NCI-H748 treated with DMSO at 0.1 percent for 48 hours (cell line): ENCODE measurements around the gene GRID1.

ENCODE experiments used
- DNase-seq: peaks from one replicate; lab custom pipeline; 2025; lab: John Stamatoyannopoulos, UW

The GRID1 gene

DNA sequence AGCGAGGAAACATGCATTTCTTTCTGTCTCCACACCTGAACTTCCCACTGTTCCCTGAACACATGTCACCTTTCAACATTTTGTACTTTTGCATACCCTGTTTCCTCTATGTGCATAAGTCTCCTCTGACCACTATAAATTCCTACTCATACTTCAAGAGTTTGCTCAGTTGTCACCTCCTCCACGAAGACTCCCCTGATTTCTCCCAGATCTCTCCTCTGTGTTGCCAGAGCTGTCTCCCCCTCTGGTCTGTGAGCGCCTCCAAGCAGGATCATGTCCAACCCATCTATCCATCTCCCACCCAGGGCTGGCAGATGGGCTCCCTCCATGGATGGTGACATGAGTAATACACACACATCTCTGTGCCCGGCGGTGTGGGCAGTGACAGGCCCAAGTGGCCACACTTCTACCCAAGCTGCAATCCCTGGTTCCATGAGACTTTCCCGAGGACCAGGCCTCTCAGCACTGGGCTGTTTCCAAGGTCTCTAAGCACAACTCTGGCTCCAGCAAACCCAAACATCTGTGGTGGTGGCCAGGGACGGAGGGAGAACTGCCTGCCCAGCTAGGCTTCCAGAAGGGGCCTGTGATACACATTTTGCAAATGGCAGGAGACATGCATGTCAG lies 135.9 kb downstream of the GRID1 start:
- no peak for DNase-seq

DNA sequence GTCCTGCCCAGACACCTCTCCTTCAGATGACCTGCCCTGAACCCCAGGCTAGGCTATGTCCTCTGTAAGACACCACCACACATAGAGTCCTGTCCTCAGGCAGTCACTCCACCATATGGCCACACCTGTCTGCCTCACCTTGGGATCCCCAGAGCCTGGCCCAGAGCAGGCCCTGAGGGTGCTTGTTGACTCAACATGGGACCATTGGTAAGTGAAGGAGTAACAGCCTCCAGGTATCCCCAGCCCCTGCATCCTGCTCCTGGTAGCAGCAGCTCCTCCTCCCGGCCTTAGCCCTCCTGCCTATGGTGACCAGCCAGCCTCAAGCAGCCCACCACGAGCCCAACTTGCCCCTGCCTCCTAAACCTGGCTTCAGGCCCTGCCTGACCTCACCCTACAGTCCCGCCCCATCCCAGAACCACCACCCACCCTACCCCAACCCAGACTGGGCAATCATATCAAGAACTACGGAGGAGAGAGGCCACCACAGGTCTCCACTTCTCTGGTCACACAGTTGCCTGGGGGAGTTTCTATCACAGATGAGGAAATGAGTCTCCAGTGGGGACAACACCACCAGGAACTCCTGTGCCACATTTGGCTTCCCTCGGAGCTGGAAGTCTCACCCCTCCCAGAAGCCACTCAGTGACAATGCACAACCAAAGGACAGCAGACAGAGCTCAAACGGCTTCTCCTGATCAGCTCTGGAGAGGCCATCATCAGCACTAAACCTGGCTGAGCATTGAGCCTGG lies 136.6 kb downstream of the GRID1 start:
- no peak for DNase-seq

DNA sequence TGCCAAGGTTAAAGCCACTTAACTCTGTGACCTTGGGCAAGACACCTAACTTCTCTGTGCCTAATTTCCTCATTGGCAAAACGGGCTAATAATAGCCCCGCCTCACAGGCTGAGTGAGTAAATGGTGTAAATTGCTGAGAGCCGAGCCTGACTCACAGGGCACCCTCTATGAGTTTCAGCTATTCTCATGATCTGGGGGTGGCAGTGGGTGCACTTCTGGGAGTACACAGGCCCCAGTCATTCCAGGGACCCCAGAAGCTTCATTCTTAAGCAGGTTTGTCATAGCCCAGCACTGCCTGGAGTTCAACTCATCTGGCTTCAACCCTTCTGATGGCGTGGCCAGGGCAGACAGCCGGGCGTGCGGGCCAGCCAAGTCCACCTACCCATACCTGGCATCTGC lies 137.2 kb downstream of the GRID1 start:
- DNase-seq, result no peak

DNA sequence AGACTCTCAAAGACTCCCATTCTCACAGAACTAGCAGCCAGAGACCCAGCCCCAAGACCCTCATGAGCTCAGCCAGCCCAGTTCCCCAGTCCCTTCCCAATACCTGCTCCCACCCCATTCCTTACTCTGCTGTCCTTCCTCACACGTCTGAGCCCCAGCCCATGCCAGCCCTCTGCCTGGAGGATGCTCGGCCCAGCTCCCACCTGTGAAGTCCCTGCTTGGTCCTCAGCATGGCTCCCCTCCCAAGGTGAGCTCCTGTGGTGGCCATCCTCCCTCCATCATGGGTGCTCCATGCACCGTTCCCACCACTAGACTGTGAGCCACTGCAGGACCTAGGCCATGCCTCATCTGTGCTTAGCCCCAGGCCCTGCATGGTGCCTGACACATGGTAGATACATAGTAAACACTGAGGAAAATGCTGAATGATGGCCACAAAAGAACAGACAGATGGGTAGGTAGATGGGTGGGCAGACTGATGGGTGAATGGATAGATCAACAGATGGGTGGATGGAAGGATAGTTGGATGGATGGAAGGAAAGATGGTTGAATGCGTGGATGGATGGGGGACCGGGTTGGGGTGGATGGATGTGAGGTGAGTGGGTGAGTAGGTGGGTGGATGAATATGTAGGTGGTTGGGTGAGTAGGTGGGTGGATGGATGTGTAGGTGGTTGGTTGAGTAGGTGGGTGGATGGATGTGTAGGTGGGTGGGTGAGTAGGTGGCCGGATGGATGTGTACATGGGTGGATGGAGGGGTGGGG lies 138.9 kb downstream of the GRID1 start:
- DNase-seq, result no peak

DNA sequence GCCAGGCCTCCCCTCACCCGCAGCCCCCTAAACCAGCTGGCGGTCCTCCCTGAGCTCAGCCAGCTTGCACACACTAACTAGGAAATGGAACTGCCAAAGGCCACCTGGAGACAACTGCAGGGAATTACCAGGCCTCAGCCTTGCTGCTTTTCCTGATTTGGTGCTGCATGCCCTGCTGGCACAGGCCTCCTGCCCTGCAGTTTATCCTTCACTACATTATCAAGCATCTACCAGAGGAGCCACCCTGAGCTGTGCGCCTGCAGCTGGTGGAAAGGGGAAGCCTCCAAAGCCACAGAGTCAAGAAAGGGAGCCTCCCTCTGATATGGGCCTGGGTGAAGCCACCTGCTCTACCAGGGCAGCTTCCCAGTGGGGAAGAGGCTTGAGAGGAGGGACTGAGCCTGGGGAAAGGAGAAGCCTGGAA lies 139.8 kb downstream of the GRID1 start:
- DNase-seq, result no peak

DNA sequence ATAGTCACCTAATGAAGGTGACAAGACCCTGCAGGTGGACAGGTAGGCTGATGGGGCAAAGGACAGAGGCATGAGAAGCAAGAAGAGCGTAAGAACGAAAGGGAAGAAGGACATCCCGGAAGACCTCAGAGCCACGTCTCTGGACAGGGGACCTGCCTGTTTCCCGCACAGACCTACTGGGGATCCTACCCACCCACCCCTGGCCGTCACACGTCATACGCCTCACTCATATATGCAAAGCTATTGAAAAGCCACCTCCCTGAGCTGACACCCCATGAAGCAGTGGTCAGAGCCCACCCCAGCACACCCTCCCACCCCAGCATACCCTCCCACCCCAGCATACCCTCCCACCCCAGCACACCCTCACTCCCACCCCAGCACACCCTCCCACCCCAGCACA lies 140.6 kb downstream of the GRID1 start:
- no peak for DNase-seq

DNA sequence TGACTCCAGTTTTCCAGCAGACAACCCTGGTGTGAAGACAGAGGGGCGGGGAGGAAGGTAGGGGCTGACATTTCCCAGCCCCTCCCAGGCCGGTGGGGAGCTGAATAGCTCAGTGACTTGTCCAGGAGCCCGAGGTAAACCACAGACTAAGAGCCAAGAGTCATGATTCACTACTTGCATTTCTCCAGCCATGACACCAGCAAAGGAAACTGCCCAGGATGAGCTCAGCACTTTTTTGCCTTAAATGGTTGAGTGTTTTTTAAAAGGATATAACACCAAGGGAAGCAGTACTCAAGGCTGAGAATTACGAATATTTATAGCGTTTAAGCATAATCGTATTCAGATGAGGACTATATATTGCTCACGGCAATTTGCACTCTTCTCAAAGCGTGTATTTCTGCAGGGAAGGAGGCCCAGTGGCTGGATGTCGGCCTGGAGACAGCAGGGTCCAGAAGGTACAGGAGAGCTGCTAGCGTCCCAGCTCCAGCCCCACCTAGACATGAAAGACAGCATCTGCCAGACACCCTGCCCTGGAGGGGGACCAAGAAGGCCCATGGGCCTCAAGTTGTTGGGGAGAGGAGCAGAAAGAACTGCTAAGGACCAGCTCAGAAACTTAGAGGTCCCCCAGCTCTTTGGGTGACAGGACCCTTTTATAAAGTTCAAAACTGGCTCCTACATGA lies 141.4 kb downstream of the GRID1 start:
- no peak for DNase-seq

DNA sequence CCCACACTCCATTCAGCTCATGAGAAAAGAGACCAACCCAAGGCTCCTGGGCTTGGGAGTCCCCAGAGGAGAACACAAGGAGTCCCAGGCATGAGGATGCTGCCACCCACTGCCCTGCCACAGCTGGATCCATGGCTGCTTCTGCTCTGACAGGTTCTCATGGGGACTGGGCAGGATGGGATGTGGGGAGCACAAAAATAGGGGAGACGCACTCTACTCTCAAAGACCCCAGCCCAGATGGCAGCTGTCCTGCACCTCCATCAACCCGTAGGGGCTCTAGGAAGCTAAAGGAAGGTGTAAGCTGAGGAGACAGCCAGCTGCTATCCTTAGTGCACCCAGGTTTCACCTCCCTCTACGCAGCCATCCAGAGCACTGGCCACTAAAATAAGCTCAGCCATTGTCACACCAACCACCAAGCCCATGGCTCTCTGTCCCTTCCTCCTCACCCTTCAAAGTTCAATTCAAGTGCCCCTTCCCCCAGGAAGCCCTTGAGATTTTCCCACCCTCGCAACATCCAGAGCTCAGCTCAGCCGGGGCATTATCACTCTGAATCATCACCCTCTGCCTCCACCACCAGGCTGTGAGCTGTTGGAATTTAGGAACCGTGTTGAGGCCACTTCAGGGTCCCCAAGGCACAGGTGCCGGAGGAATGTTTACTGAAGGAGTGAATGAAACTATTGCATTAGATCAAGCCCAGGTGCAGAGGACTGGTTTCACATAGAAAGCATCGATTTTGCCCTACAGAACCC lies 142.1 kb downstream of the GRID1 start:
- DNase-seq, result no peak

DNA sequence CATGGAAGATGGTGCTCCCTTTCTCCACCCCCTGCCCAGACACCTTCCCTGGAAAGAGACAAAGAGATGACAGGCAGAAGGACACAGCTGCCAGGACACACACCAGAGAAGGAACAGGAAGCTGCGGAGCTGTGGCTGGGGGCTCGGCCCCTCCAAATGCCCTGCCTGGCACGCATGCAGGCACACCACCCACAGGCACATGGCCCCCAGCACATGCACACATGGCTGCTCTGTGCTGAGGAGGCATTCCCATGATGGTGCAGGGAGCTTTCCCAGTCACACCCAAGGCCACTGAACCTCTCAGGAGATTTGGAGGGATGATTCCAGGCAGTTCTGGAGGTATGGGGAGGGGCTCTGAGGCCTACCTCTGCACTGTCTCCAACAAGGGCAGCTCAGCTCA lies 143.3 kb downstream of the GRID1 start:
- no peak for DNase-seq

DNA sequence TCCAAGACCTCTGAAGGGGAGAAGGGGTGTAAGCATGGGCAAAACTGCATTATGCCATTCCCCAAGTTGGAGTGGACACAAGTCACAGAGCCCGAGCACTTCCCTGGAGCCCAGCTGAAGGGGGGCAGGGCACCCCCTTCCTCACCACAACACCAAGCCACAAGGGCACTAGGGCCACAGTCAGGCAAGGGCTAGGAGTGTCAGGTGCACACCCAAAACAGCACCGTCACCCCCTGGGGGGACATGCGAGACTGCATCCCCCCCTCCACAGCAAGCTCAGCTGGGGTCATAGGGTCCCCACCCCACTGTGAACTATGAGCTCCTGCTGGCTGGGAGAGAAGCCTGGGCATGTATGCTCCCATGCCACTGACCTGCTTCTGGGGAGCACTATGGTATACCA lies 143.9 kb downstream of the GRID1 start:
- no peak for DNase-seq

DNA sequence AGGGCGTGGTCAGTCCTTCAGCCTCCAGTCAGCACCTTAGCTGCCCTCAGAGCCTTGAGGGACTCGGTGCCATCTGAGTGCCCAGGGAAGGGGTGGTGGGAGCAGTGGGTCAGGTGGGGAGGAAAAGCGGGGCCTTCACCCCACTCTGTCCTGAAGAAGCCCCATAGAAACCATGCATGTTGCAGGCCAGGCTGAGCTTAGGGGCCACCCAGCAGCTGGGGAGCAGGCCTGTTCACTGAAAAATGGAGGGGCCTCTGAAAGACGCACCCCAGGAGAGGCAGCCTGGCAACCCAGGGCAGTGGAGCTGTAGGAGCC lies 144.3 kb downstream of the GRID1 start:
- DNase-seq, result no peak

DNA sequence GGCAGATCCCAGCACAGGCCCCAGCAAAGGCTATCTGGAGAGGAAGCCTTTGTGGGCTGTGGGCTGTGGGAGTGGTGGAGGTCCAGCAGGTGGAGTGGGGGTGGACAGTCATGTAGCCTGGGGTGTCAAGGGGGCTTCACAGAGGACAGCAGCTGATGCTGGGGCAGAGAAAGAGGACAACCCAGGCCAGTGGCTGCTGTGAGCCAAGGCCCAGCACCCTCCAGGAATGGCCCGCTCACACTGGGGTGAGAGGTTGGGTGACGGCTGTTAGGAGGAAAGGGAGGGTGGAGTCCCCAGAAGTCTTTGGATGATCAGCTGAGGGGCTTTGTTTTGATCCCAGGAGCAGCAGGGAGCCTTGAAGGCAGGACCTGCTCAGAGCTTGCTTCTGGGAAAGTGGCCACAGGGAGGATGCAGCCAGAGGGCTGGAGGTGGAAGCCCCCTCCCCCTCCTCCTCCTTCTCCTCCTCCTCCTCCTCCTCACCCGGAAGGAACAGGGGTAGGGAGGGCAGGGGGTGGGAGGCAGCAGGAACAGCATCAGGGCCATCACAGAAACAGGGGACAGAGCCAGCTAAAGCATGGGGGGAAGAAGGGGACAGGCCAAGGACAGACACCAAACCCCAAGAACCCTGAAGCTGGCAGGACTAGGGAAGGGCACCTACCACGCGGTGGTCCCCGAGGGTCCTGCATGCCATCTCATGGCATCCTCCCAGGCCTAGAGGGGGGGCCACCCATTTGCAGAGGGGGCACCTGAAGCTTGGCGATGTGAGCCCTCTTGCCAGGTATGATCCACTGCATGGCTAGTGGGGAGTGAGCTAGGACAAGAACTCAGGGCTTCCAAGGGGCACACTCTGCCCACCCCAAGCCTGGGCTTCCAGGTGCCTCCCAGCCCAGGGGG lies 144.9 kb downstream of the GRID1 start:
- DNase-seq, result no peak

DNA sequence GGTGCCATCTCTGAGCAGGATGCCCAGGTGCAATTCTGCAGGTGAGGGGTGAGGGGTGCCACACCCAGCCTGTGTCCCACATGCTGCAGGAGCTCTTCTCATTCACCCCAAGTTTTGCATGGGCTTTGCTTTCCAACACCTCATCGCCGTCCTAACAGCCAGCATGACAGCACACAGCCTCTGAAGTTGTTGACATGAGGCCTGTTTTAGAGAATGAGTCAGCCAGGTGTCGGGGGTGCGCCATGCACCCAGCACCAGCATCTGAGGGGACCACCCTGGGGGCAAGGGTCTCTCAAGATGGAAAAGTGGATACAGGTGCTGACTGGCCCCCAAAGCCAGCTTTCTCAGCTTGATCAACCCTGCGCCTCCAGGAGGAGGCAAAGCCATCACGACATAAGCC lies 146.0 kb downstream of the GRID1 start:
- no peak for DNase-seq

DNA sequence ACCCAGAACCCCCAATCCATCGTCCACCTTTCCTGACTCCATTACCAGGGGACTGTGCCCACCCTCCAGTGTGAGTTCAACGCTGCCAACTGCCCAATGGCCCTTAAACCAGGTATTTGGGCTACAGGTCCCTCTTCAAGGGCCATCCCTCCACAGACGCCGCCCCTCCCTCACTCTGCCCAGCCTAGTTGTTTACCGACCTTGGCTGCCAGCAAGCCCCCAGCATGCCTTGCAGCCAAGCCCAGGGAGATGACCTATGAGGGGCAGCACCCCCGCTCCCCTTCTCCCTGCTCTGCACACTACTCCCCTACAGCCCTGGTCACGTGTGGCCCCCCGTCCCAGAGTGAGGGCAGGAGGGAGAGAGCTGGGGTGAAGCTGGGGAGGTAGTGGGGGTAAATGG lies 147.3 kb downstream of the GRID1 start:
- DNase-seq, result no peak

DNA sequence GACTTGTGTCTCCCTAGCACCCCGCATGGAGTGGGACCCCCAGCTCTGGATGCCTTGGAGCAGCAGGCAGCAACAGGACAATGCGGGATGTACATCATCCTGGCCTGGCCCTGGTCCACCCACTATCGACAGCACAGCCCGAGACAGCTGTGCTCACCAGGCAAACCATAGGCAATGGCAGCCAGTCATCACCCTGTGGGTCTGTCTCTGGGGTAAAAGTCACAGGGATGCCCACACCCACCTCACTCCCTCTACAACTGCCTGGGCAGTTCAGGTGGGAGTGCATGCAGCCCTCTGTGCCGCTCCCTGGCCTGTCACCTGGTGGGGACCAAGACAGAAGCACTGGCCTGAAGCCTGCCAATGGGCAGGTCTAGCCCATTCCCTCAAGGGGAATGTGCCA lies 147.8 kb downstream of the GRID1 start:
- no peak for DNase-seq

DNA sequence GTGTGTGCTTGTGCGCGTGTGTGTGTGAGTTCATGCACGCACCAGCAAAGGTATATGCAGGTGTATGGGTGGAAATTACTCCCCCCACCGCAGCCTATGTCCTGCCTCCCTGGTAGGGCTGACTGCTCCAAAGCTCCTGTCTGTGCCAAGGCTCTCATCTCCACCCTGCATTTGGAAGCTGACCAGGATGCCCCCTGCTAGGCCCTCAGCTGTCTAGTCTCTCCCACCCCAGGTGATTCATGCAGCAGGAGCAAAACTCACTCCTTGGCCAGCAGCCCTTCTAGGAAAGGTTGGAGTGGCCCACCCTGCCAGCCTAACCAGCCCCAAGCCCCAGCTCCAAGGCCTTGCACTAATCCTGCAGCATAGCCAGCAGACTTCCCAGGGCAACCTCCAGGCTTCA lies 148.4 kb downstream of the GRID1 start:
- no peak for DNase-seq

DNA sequence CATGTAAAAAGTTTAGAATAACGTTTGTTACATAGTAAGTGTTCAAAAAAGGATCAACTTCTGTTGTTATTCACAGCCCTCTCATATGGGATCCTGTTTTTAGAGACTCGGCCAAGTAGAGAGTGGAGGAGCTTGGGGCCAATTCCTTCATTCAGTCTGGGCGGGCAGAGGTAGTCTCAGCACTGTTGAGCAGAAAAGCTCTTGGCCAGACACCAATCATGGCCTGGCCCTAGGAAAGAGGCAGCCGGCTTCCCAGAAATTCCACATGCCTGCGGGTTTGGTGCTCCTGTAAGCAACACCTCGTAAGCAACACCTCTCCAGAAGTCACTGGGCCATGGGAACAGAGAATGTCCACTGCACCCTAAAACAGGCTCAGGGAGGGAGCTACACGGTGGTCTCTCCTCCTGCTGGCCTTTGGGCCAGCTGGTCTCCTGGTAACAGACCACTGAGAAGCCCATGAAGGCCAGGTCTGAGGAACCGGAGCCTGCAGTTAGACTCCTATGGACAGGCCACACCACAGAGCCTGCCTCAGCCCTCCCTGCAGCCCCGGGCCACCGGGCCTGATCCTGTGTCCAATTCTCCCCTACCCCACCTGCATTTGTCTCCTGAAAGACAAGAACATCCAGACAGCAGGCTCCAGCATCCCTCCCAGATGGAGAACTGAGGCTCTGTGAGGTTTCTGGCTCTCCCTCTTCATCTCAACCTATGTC lies 149.1 kb downstream of the GRID1 start:
- DNase-seq, result no peak

DNA sequence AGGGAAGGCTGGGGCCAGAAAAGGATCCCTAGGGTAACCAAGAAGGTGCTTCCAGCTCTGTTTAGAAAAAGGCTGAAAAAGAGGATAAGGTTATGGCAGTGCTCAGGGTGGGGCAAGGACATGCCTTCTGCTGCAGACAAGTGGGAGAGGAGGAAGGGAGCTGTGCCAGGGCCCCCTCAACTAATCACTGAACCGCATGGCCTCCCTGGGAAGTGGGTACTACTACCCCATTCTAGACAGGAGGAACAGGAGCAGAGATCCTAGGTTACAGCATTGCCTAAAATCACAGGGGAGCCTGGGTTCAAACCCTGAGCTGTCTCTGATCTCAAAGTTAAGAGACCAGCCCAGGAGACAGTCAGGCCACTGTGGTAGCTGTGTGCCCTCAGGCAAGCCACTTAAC lies 149.7 kb downstream of the GRID1 start:
- DNase-seq, result no peak

DNA sequence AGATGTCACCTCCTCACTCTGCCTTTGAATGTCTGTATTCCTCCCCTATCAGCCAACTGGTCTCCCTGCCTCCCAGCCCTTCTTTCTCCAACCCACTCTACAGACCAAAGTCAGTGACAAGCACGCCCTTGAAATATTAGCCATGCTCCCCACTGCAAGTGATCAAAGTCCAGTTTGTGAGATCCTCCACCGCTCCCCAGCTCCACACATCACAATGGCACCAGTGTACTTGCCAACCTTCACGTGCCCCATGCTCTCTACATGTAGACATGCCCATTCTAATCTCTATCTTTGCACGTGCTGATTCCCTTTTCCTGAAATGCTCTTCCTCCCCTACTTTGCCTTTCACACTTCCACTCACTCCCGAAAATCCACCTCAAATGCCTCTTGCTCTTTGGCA lies 150.9 kb downstream of the GRID1 start:
- DNase-seq, result no peak

DNA sequence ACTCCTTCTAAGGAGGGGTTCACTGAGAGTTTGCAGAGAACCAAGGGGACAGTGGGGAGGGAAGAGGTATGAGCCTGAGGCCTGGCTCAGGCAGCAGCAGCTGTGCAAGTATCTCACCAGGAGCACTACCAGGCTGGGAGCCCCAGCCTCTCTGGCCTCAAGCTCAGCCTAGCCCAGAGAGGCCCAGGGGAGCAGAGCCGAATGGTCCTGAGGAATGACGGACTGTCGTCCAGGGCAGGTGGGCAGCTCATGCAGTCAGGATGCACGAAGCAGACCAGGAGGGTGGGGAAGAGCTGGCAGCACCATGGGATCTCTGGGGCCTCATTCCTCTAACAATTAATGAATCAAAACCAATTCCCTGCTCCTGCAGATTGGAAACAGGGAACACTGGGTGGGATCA lies 151.5 kb downstream of the GRID1 start:
- DNase-seq, result no peak

DNA sequence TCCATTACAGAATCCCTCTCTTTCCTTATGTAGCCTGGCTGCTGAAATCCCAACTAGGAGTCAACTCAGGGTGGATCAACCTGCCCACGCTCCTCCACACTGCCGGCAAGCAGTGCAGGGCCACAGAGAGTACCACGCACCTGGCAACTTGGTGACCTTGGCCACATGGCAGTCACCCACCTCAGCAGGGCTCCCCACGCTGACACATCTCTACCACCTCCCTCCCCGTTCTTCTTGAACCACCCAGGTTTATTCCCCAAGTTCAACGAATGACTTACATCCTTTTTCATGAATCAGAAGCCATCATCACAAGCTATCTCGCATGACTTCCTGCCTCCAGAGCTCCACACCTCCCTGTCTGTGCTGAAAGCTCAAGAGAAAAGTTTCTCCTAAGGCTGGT lies 153.4 kb downstream of the GRID1 start:
- no peak for DNase-seq
